Measurements from ENCODE around the gene MPPED2.

Gene MPPED2

DNA sequence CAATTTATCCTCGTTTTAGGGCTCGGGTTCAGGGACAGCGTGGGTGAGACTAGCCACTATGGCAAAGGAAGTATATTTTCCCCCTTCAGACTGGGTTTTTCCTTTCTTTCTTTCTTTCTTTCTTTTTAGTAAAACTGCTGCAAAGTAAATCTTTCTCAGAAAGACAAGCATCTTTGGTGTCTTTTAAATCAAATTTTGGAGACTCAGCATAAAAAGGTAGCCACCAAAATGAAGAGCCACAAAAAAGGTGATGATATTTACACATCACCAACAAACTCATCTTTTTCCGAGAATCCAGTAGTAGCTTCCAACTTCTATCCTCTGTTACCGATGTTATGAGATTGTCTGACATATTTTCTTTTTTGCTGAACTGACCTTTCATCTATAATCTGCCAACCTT lies 88.6 kb downstream of the MPPED2 start:
- no peaks in the 10 kb centered on the region for H3K36me3 ChIP-seq (ENCODE audit: control insufficient read depth, insufficient read depth, low read length)
- no peak overlapping the region for H2AK5ac ChIP-seq (ENCODE audit: low read length)
- DNase-seq: no peak
- H2BK120ac ChIP-seq (ENCODE audit: low read depth, low read length): no peak overlapping the region
- no peak overlapping the region for H4K8ac ChIP-seq (ENCODE audit: low read depth, low read length)
- no CpG with 5 or more reads among the region's 5 CpGs for WGBS (ENCODE audit: extremely low coverage, insufficient coverage, low lambda C conversion rate)
- H3K4ac ChIP-seq (ENCODE audit: low read depth, low read length): no peak overlapping the region
- H3K79me1 ChIP-seq (ENCODE audit: low read length): no peaks in the 10 kb centered on the region
- no peak overlapping the region for H4K5ac ChIP-seq (ENCODE audit: low read length)
- no peak overlapping the region for H3K4me3 ChIP-seq (ENCODE audit: low read length)
- no peak overlapping the region for H3K18ac ChIP-seq (ENCODE audit: low read length)
- H2BK5ac ChIP-seq (ENCODE audit: low read length): no peak overlapping the region
- no peak overlapping the region for H3K27ac ChIP-seq (ENCODE audit: low read depth, low read length)
- no peak overlapping the region for H3K4me2 ChIP-seq (ENCODE audit: low read length)
- H2BK15ac ChIP-seq (replicated peaks; ENCODE audit: low read depth): no peak overlapping the region
- H3K56ac ChIP-seq (ENCODE audit: low read length): no peak overlapping the region
- no peaks in the 10 kb centered on the region for H3K4me1 ChIP-seq (ENCODE audit: control insufficient read depth, low read depth, low read length)
- no peak overlapping the region for H3K9ac ChIP-seq (ENCODE audit: low read length)
- H3K79me2 ChIP-seq (ENCODE audit: control insufficient read depth, insufficient read depth, low read length): no peaks in the 10 kb centered on the region
- H3K23ac ChIP-seq (ENCODE audit: low read length): no peak overlapping the region
- H3K27me3 ChIP-seq (ENCODE audit: insufficient read depth, low read length, poor library complexity): no peaks in the 10 kb centered on the region

- no peak overlapping the region for H3K23ac ChIP-seq (ENCODE audit: low read length)
- no peak overlapping the region for H2BK15ac ChIP-seq (replicated peaks; ENCODE audit: low read depth)
- H3K4me3 ChIP-seq (ENCODE audit: low read length): no peak overlapping the region
- H2BK120ac ChIP-seq (ENCODE audit: low read depth, low read length): no peak overlapping the region
- no peak for DNase-seq
- H2BK5ac ChIP-seq (ENCODE audit: low read length): no peak overlapping the region
- H2AK5ac ChIP-seq (ENCODE audit: low read length): no peak overlapping the region
- H3K4ac ChIP-seq (ENCODE audit: low read depth, low read length): no peak overlapping the region
- no peak overlapping the region for H3K56ac ChIP-seq (ENCODE audit: low read length)
- no CpG with 5 or more reads among the region's 3 CpGs for WGBS (ENCODE audit: extremely low coverage, insufficient coverage, low lambda C conversion rate)
- no peaks in the 10 kb centered on the region for H3K4me1 ChIP-seq (ENCODE audit: control insufficient read depth, low read depth, low read length)
- no peak overlapping the region for H3K18ac ChIP-seq (ENCODE audit: low read length)
- no peaks in the 10 kb centered on the region for H3K79me2 ChIP-seq (ENCODE audit: control insufficient read depth, insufficient read depth, low read length)
- H3K27me3 ChIP-seq (ENCODE audit: insufficient read depth, low read length, poor library complexity): no peaks in the 10 kb centered on the region
- no peak overlapping the region for H3K9ac ChIP-seq (ENCODE audit: low read length)
- no peak overlapping the region for H3K4me2 ChIP-seq (ENCODE audit: low read length)
- no peak overlapping the region for H4K5ac ChIP-seq (ENCODE audit: low read length)
- no peaks in the 10 kb centered on the region for H3K79me1 ChIP-seq (ENCODE audit: low read length)
- no peak overlapping the region for H4K8ac ChIP-seq (ENCODE audit: low read depth, low read length)
- H3K36me3 ChIP-seq (ENCODE audit: control insufficient read depth, insufficient read depth, low read length): no peaks in the 10 kb centered on the region
- no peak overlapping the region for H3K27ac ChIP-seq (ENCODE audit: low read depth, low read length)
These were observed 89.2 kb downstream of the MPPED2 start for GRCh38 chr11:30496935-30497334.

GRCh38 chr11:30495437-30495836 lies 90.7 kb downstream of the MPPED2 start:
- Histone ChIP-seq H3K27me3 (ENCODE audit: insufficient read depth, low read length, poor library complexity) (no peaks in the 10 kb centered on the region), H3K79me1 (ENCODE audit: low read length) (no peaks in the 10 kb centered on the region), H3K56ac (ENCODE audit: low read length) (no peak overlapping the region), H3K4me2 (ENCODE audit: low read length) (no peak overlapping the region), H2AK5ac (ENCODE audit: low read length) (no peak overlapping the region), H2BK15ac (replicated peaks; ENCODE audit: low read depth) (no peak overlapping the region), H3K4ac (ENCODE audit: low read depth, low read length) (no peak overlapping the region), H4K8ac (ENCODE audit: low read depth, low read length) (no peak overlapping the region), H3K4me1 (ENCODE audit: control insufficient read depth, low read depth, low read length) (no peaks in the 10 kb centered on the region), H3K9ac (ENCODE audit: low read length) (no peak overlapping the region), H3K27ac (ENCODE audit: low read depth, low read length) (no peak overlapping the region), H2BK5ac (ENCODE audit: low read length) (no peak overlapping the region), H3K36me3 (ENCODE audit: control insufficient read depth, insufficient read depth, low read length) (no peaks in the 10 kb centered on the region), H4K5ac (ENCODE audit: low read length) (no peak overlapping the region), H3K18ac (ENCODE audit: low read length) (no peak overlapping the region), H2BK120ac (ENCODE audit: low read depth, low read length) (no peak overlapping the region), H3K23ac (ENCODE audit: low read length) (no peak overlapping the region), H3K79me2 (ENCODE audit: control insufficient read depth, insufficient read depth, low read length) (no peaks in the 10 kb centered on the region), H3K4me3 (ENCODE audit: low read length) (no peak overlapping the region)
- WGBS (ENCODE audit: extremely low coverage, insufficient coverage, low lambda C conversion rate): no CpG with 5 or more reads among the region's 5 CpGs
- no peak for DNase-seq

DNA sequence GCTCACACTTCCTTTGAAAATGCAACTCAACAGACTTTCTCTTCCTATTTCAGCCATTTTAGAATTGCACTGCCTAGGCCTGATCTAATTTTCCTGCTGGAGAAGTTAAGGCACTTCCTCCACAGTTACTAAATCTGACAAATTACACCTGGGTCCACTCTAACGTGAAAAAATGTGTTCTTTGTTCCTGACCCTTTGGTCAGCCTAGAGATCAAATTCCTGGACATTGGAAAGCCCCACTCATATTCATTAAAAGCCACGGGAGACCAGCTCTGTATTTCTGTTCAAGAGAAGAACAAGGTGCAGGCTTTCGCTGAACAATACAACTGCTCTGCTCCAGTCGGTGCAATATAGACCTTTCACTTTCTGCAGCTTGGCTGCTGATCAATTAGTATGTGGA lies 96.6 kb downstream of the MPPED2 start:
- Histone ChIP-seq H3K27me3 (ENCODE audit: insufficient read depth, low read length, poor library complexity) (no peaks in the 10 kb centered on the region), H3K79me1 (ENCODE audit: low read length) (no peaks in the 10 kb centered on the region), H2BK120ac (ENCODE audit: low read depth, low read length) (no peak overlapping the region), H3K79me2 (ENCODE audit: control insufficient read depth, insufficient read depth, low read length) (no peaks in the 10 kb centered on the region), H3K4me3 (ENCODE audit: low read length) (no peak overlapping the region), H2BK15ac (replicated peaks; ENCODE audit: low read depth) (no peak overlapping the region), H3K18ac (ENCODE audit: low read length) (no peak overlapping the region), H3K56ac (ENCODE audit: low read length) (no peak overlapping the region), H3K4me2 (ENCODE audit: low read length) (no peak overlapping the region), H4K8ac (ENCODE audit: low read depth, low read length) (peak overlapping the region; percentile 15), H3K23ac (ENCODE audit: low read length) (no peak overlapping the region), H4K5ac (ENCODE audit: low read length) (no peak overlapping the region), H2BK5ac (ENCODE audit: low read length) (no peak overlapping the region), H3K4me1 (ENCODE audit: control insufficient read depth, low read depth, low read length) (no peaks in the 10 kb centered on the region), H3K36me3 (ENCODE audit: control insufficient read depth, insufficient read depth, low read length) (no peaks in the 10 kb centered on the region), H2AK5ac (ENCODE audit: low read length) (no peak overlapping the region), H3K27ac (ENCODE audit: low read depth, low read length) (no peak overlapping the region), H3K9ac (ENCODE audit: low read length) (no peak overlapping the region), H3K4ac (ENCODE audit: low read depth, low read length) (no peak overlapping the region)
- DNase-seq: no peak
- WGBS (ENCODE audit: extremely low coverage, insufficient coverage, low lambda C conversion rate): no CpG with 5 or more reads among the region's 4 CpGs

- H3K36me3 ChIP-seq (ENCODE audit: control insufficient read depth, insufficient read depth, low read length): no peaks in the 10 kb centered on the region
- no peak overlapping the region for H3K4me3 ChIP-seq (ENCODE audit: low read length)
- H3K9ac ChIP-seq (ENCODE audit: low read length): no peak overlapping the region
- no peaks in the 10 kb centered on the region for H3K79me2 ChIP-seq (ENCODE audit: control insufficient read depth, insufficient read depth, low read length)
- no CpG with 5 or more reads among the region's 1 CpG for WGBS (ENCODE audit: extremely low coverage, insufficient coverage, low lambda C conversion rate)
- no peaks in the 10 kb centered on the region for H3K4me1 ChIP-seq (ENCODE audit: control insufficient read depth, low read depth, low read length)
- H4K5ac ChIP-seq (ENCODE audit: low read length): no peak overlapping the region
- H3K4me2 ChIP-seq (ENCODE audit: low read length): no peak overlapping the region
- no peak overlapping the region for H3K18ac ChIP-seq (ENCODE audit: low read length)
- no peaks in the 10 kb centered on the region for H3K27me3 ChIP-seq (ENCODE audit: insufficient read depth, low read length, poor library complexity)
- no peak overlapping the region for H2AK5ac ChIP-seq (ENCODE audit: low read length)
- no peak overlapping the region for H2BK5ac ChIP-seq (ENCODE audit: low read length)
- H3K4ac ChIP-seq (ENCODE audit: low read depth, low read length): no peak overlapping the region
- no peak overlapping the region for H3K23ac ChIP-seq (ENCODE audit: low read length)
- no peak overlapping the region for H4K8ac ChIP-seq (ENCODE audit: low read depth, low read length)
- H3K56ac ChIP-seq (ENCODE audit: low read length): no peak overlapping the region
- no peak overlapping the region for H2BK15ac ChIP-seq (replicated peaks; ENCODE audit: low read depth)
- no peak for DNase-seq
- H3K79me1 ChIP-seq (ENCODE audit: low read length): no peaks in the 10 kb centered on the region
- H3K27ac ChIP-seq (ENCODE audit: low read depth, low read length): no peak overlapping the region
- no peak overlapping the region for H2BK120ac ChIP-seq (ENCODE audit: low read depth, low read length)
These were observed 97.1 kb downstream of the MPPED2 start for GRCh38 chr11:30489076-30489475.

- no peak for DNase-seq
- Histone ChIP-seq H3K4ac (ENCODE audit: low read depth, low read length) (no peak overlapping the region), H3K79me1 (ENCODE audit: low read length) (no peaks in the 10 kb centered on the region), H2BK120ac (ENCODE audit: low read depth, low read length) (no peak overlapping the region), H2AK5ac (ENCODE audit: low read length) (no peak overlapping the region), H2BK5ac (ENCODE audit: low read length) (no peak overlapping the region), H3K9ac (ENCODE audit: low read length) (no peak overlapping the region), H3K27ac (ENCODE audit: low read depth, low read length) (no peak overlapping the region), H3K56ac (ENCODE audit: low read length) (no peak overlapping the region), H3K27me3 (ENCODE audit: insufficient read depth, low read length, poor library complexity) (no peaks in the 10 kb centered on the region), H3K23ac (ENCODE audit: low read length) (no peak overlapping the region), H3K36me3 (ENCODE audit: control insufficient read depth, insufficient read depth, low read length) (no peaks in the 10 kb centered on the region), H2BK15ac (replicated peaks; ENCODE audit: low read depth) (no peak overlapping the region), H4K8ac (ENCODE audit: low read depth, low read length) (no peak overlapping the region), H3K79me2 (ENCODE audit: control insufficient read depth, insufficient read depth, low read length) (no peaks in the 10 kb centered on the region), H3K4me2 (ENCODE audit: low read length) (no peak overlapping the region), H4K5ac (ENCODE audit: low read length) (no peak overlapping the region), H3K4me1 (ENCODE audit: control insufficient read depth, low read depth, low read length) (no peaks in the 10 kb centered on the region), H3K18ac (ENCODE audit: low read length) (no peak overlapping the region), H3K4me3 (ENCODE audit: low read length) (no peak overlapping the region)
- WGBS (ENCODE audit: extremely low coverage, insufficient coverage, low lambda C conversion rate): no CpG with 5 or more reads among the region's 8 CpGs
These were observed 97.7 kb downstream of the MPPED2 start for GRCh38 chr11:30488304-30488998.

All from mesendoderm (in vitro differentiated cells).